ENCODE results near the gene MEIKIN. TPM values are rescaled to one million over a fixed set of nuclear protein-coding genes. Genes with fewer than 3 reads are reported as not detected.

The MEIKIN gene
- total and polyA plus RNA-seq, 2 experiments from 2014 or later: not detected

DNA sequence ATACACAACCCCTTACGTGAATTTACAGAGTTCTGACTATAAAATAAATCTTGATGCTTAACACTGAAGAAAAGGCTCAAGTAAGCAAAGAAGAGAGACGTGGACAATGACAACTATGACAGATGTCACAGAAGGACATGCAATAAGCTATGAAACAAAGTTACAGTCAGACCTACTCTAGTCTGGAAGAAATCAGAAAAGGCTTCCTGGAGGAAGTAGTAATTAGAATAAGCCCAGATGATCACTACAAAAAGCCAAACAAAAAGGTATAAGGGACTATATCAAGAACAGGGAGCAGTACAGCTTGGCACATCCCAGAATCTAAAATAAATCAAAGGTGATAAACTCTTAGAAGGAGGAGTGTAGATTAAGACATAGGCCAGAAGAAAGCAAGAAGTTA is 154.9 kb downstream of the MEIKIN start:
- Histone ChIP-seq H2AFZ (no peak overlapping the region), H3K4me2 (no peak overlapping the region), H3K27me3 (ENCODE audit: insufficient read depth) (peaks cover 4% of the 10 kb centered on the region; the same call in 1 of the 2 replicates), H3K79me2 (replicated peaks; ENCODE audit: insufficient read depth) (peaks cover 98% of the 10 kb centered on the region), H3K36me3 (ENCODE audit: insufficient read depth) (no peaks in the 10 kb centered on the region), H3K9me2 (ENCODE audit: insufficient read depth) (no peaks in the 10 kb centered on the region), H3K27ac (ENCODE audit: low read depth) (no peak overlapping the region), H3F3A (replicated peaks; ENCODE audit: low read depth) (no peaks in the 10 kb centered on the region), H3K4me3 (no peak overlapping the region), H4K20me1 (replicated peaks; ENCODE audit: insufficient read depth) (peaks cover 29% of the 10 kb centered on the region), H3K4me1 (ENCODE audit: insufficient read depth) (no peaks in the 10 kb centered on the region)
- H3K36me3 Mint-ChIP-seq (ENCODE audit: low read depth): no peaks in the 10 kb centered on the region
- TF ChIP-seq, protein P1, sequence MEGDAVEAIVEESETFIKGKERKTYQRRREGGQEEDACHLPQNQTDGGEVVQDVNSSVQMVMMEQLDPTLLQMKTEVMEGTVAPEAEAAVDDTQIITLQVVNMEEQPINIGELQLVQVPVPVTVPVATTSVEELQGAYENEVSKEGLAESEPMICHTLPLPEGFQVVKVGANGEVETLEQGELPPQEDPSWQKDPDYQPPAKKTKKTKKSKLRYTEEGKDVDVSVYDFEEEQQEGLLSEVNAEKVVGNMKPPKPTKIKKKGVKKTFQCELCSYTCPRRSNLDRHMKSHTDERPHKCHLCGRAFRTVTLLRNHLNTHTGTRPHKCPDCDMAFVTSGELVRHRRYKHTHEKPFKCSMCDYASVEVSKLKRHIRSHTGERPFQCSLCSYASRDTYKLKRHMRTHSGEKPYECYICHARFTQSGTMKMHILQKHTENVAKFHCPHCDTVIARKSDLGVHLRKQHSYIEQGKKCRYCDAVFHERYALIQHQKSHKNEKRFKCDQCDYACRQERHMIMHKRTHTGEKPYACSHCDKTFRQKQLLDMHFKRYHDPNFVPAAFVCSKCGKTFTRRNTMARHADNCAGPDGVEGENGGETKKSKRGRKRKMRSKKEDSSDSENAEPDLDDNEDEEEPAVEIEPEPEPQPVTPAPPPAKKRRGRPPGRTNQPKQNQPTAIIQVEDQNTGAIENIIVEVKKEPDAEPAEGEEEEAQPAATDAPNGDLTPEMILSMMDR (conservative IDR thresholded peaks at IDR 0.05; ENCODE audit: low read depth in 2 of 2): no peak
- TF ChIP-seq, protein P2, sequence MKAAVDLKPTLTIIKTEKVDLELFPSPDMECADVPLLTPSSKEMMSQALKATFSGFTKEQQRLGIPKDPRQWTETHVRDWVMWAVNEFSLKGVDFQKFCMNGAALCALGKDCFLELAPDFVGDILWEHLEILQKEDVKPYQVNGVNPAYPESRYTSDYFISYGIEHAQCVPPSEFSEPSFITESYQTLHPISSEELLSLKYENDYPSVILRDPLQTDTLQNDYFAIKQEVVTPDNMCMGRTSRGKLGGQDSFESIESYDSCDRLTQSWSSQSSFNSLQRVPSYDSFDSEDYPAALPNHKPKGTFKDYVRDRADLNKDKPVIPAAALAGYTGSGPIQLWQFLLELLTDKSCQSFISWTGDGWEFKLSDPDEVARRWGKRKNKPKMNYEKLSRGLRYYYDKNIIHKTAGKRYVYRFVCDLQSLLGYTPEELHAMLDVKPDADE (IDR thresholded peaks at IDR 0.05): no peak
- TF ChIP-seq ZNF331 (CRISPR knock-in tag; IDR thresholded peaks at IDR 0.05; ENCODE audit: low read depth) (no peak), NANOG (IDR thresholded peaks at IDR 0.05; ENCODE audit: borderline replicate concordance) (no peak), STAT1 (IDR thresholded peaks at IDR 0.05; ENCODE audit: unreplicated experiment) (no peak), ZNF114 (CRISPR knock-in tag; IDR thresholded peaks at IDR 0.05) (no peak), EZH2 (IDR thresholded peaks at IDR 0.05; ENCODE audit: low read depth, unreplicated experiment) (no peak), EZH2phosphoT487 (IDR thresholded peaks at IDR 0.05; ENCODE audit: unreplicated experiment) (no peak), CREB1 (CRISPR knock-in tag; IDR thresholded peaks at IDR 0.05; ENCODE audit: low read depth) (no peak), JUNB (IDR thresholded peaks at IDR 0.05; ENCODE audit: unreplicated experiment) (no peak), POLR2AphosphoS5 (IDR thresholded peaks at IDR 0.05; ENCODE audit: low read depth) (no peak)
- TF ChIP-seq, protein P3, sequence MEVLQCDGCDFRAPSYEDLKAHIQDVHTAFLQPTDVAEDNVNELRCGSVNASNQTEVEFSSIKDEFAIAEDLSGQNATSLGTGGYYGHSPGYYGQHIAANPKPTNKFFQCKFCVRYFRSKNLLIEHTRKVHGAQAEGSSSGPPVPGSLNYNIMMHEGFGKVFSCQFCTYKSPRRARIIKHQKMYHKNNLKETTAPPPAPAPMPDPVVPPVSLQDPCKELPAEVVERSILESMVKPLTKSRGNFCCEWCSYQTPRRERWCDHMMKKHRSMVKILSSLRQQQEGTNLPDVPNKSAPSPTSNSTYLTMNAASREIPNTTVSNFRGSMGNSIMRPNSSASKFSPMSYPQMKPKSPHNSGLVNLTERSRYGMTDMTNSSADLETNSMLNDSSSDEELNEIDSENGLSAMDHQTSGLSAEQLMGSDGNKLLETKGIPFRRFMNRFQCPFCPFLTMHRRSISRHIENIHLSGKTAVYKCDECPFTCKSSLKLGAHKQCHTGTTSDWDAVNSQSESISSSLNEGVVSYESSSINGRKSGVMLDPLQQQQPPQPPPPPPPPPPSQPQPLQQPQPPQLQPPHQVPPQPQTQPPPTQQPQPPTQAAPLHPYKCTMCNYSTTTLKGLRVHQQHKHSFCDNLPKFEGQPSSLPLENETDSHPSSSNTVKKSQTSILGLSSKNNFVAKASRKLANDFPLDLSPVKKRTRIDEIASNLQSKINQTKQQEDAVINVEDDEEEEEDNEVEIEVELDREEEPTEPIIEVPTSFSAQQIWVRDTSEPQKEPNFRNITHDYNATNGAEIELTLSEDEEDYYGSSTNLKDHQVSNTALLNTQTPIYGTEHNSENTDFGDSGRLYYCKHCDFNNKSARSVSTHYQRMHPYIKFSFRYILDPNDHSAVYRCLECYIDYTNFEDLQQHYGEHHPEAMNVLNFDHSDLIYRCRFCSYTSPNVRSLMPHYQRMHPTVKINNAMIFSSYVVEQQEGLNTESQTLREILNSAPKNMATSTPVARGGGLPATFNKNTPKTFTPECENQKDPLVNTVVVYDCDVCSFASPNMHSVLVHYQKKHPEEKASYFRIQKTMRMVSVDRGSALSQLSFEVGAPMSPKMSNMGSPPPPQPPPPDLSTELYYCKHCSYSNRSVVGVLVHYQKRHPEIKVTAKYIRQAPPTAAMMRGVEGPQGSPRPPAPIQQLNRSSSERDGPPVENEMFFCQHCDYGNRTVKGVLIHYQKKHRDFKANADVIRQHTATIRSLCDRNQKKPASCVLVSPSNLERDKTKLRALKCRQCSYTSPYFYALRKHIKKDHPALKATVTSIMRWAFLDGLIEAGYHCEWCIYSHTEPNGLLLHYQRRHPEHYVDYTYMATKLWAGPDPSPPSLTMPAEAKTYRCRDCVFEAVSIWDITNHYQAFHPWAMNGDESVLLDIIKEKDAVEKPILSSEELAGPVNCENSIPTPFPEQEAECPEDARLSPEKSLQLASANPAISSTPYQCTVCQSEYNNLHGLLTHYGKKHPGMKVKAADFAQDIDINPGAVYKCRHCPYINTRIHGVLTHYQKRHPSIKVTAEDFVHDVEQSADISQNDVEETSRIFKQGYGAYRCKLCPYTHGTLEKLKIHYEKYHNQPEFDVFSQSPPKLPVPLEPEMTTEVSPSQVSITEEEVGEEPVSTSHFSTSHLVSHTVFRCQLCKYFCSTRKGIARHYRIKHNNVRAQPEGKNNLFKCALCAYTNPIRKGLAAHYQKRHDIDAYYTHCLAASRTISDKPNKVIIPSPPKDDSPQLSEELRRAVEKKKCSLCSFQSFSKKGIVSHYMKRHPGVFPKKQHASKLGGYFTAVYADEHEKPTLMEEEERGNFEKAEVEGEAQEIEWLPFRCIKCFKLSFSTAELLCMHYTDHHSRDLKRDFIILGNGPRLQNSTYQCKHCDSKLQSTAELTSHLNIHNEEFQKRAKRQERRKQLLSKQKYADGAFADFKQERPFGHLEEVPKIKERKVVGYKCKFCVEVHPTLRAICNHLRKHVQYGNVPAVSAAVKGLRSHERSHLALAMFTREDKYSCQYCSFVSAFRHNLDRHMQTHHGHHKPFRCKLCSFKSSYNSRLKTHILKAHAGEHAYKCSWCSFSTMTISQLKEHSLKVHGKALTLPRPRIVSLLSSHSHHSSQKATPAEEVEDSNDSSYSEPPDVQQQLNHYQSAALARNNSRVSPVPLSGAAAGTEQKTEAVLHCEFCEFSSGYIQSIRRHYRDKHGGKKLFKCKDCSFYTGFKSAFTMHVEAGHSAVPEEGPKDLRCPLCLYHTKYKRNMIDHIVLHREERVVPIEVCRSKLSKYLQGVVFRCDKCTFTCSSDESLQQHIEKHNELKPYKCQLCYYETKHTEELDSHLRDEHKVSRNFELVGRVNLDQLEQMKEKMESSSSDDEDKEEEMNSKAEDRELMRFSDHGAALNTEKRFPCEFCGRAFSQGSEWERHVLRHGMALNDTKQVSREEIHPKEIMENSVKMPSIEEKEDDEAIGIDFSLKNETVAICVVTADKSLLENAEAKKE (CRISPR knock-in tag; IDR thresholded peaks at IDR 0.05): no peak
- TF ChIP-seq, protein P4, sequence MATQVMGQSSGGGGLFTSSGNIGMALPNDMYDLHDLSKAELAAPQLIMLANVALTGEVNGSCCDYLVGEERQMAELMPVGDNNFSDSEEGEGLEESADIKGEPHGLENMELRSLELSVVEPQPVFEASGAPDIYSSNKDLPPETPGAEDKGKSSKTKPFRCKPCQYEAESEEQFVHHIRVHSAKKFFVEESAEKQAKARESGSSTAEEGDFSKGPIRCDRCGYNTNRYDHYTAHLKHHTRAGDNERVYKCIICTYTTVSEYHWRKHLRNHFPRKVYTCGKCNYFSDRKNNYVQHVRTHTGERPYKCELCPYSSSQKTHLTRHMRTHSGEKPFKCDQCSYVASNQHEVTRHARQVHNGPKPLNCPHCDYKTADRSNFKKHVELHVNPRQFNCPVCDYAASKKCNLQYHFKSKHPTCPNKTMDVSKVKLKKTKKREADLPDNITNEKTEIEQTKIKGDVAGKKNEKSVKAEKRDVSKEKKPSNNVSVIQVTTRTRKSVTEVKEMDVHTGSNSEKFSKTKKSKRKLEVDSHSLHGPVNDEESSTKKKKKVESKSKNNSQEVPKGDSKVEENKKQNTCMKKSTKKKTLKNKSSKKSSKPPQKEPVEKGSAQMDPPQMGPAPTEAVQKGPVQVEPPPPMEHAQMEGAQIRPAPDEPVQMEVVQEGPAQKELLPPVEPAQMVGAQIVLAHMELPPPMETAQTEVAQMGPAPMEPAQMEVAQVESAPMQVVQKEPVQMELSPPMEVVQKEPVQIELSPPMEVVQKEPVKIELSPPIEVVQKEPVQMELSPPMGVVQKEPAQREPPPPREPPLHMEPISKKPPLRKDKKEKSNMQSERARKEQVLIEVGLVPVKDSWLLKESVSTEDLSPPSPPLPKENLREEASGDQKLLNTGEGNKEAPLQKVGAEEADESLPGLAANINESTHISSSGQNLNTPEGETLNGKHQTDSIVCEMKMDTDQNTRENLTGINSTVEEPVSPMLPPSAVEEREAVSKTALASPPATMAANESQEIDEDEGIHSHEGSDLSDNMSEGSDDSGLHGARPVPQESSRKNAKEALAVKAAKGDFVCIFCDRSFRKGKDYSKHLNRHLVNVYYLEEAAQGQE (IDR thresholded peaks at IDR 0.05; ENCODE audit: unreplicated experiment): no peak
- no peak overlapping the region for H3K27ac Mint-ChIP-seq
- no peak overlapping the region for H3K4me3 Mint-ChIP-seq
- DNase-seq (ENCODE audit: low spot score) (no peak), ATAC-seq (no peak)
- no peaks in the 10 kb centered on the region for H3K9me3 Mint-ChIP-seq
- H3K27me3 Mint-ChIP-seq (ENCODE audit: insufficient read depth, low read depth, poor library complexity): no peaks in the 10 kb centered on the region
- peaks cover 6% of the 10 kb centered on the region for H3K4me1 Mint-ChIP-seq
